ENCODE results near the gene ABHD6. TPM values are rescaled to one million over a fixed set of nuclear protein-coding genes. Genes with fewer than 3 reads are reported as not detected.
"Not testable (repeated sequence)": the region's sequence is repeated elsewhere in the genome, so short reads cannot be mapped to it uniquely, and the experiment has no call there.

The ABHD6 gene
- total and polyA plus RNA-seq, 2 donors (not counting 3 experiments of a cell fraction or from before 2014, with no cell fraction given): 5.8 to 7.5 TPM

DNA sequence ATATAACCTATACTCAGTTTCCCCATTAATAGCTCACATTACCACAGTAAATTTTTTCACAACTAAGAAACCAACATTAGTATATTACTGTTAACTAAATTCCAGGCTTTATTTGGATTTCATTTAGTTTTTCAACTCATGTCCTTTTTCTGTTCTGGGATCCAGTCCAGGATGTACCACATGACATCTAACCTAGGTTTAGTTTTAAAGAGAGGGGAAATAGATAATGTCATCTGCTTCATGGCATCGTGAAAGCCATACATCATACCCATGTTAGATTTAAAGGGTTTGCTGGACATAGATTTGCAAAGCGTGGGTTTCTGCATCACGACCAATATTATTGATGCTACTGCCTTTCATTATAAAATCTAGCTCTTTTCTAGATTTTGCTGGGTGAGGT is 35.3 kb downstream of the ABHD6 start:
- no peaks in the 10 kb centered on the region for H3K9me1 ChIP-seq (replicated peaks; ENCODE audit: control insufficient read depth, extremely low read depth, insufficient read depth, low read length)
- H2AFZ ChIP-seq (ENCODE audit: low read depth, low read length): no peak overlapping the region
- H3K27ac ChIP-seq (ENCODE audit: insufficient read depth, low read depth, low read length): peak overlapping the region; percentile 55
- no peaks in the 10 kb centered on the region for H3K79me2 ChIP-seq (ENCODE audit: control insufficient read depth, insufficient read depth, low read length)
- POLR2A ChIA-PET: no interaction called here
- peaks cover 19% of the 10 kb centered on the region for H3K4me1 ChIP-seq (ENCODE audit: control insufficient read depth, extremely low read depth, insufficient read depth, low read length)
- no peaks in the 10 kb centered on the region for H3K9me3 ChIP-seq (replicated peaks; ENCODE audit: control insufficient read depth, insufficient read depth, low read length)
- H3K9ac ChIP-seq (replicated peaks; ENCODE audit: extremely low read depth, insufficient read depth, low read length): no peak overlapping the region
- CTCF ChIA-PET: interaction anchor here (1.5 to 3.4 kb wide), 6 partner anchors 13 to 85 kb away, joined by 5 to 28 read pairs (median 8); partner anchors contain the start of genes ABHD6, HTD2 and RPP14
- no TSS peak for BruUV-seq (replicated peaks)
- H3K4me3 ChIP-seq (replicated peaks in 1 of 3; ENCODE audit: insufficient read depth in 1 of 3, low read depth in 1 of 3, low read length in 3 of 3): no peak overlapping the region
- intact Hi-C loops (cut with micrococcal nuclease) (loop anchor here (2.0 kb wide), 1 partner anchor 36 kb away; the partner anchor contains the start of gene ABHD6), dilution Hi-C loops (cut with MboI; ENCODE audit: extremely low pct_ligation_motif_present, low sequenced_read_pairs) (no loop called here)
- H4K20me1 ChIP-seq (replicated peaks; ENCODE audit: control insufficient read depth, extremely low read depth, insufficient read depth, low read length): no peaks in the 10 kb centered on the region
- FAIRE-seq (no peak), DNase-seq (ENCODE audit: low read depth, low spot score) (no peak)
- H3K36me3 ChIP-seq (ENCODE audit: control insufficient read depth in 2 of 2, extremely low read depth in 1 of 2, insufficient read depth in 2 of 2, low read length in 2 of 2): peaks cover 0 to 3% of the 10 kb centered on the region in 2 experiments
- no peak overlapping the region for H3K4me2 ChIP-seq (ENCODE audit: insufficient read depth, low read length)
- H3K27me3 ChIP-seq (ENCODE audit: control insufficient read depth in 2 of 2, insufficient read depth in 2 of 2, low read length in 2 of 2): no peaks in the 10 kb centered on the region
- TF ChIP-seq POLR2AphosphoS5 (IDR thresholded peaks at IDR 0.05; ENCODE audit: insufficient read depth, low read depth, low read length): no peak
- no peak for TF ChIP-seq EZH2 (IDR thresholded peaks at IDR 0.05; ENCODE audit: borderline replicate concordance, low read depth, low read length, severe bottlenecking)

GRCh38 chr3:58273362-58273761 is 35.8 kb downstream of the ABHD6 start:
- POLR2A ChIA-PET; H4K20me1 ChIP-seq (replicated peaks; ENCODE audit: control insufficient read depth, extremely low read depth, insufficient read depth, low read length); H3K9ac ChIP-seq (replicated peaks; ENCODE audit: extremely low read depth, insufficient read depth, low read length); H3K4me3 ChIP-seq (replicated peaks in 1 of 3; ENCODE audit: insufficient read depth in 1 of 3, low read depth in 1 of 3, low read length in 3 of 3); H3K9me3 ChIP-seq (replicated peaks; ENCODE audit: control insufficient read depth, insufficient read depth, low read length); H2AFZ ChIP-seq (ENCODE audit: low read depth, low read length); H3K4me2 ChIP-seq (ENCODE audit: insufficient read depth, low read length); H3K9me1 ChIP-seq (replicated peaks; ENCODE audit: control insufficient read depth, extremely low read depth, insufficient read depth, low read length); FAIRE-seq; H3K27me3 ChIP-seq (ENCODE audit: control insufficient read depth in 2 of 2, insufficient read depth in 2 of 2, low read length in 2 of 2); H3K79me2 ChIP-seq (ENCODE audit: control insufficient read depth, insufficient read depth, low read length); BruUV-seq (replicated peaks); H3K27ac ChIP-seq (ENCODE audit: insufficient read depth, low read depth, low read length); dilution Hi-C loops (cut with MboI; ENCODE audit: extremely low pct_ligation_motif_present, low sequenced_read_pairs); DNase-seq (ENCODE audit: low read depth, low spot score); H3K36me3 ChIP-seq (ENCODE audit: control insufficient read depth in 2 of 2, extremely low read depth in 1 of 2, insufficient read depth in 2 of 2, low read length in 2 of 2): not testable (repeated sequence)
- CTCF ChIA-PET: interaction anchor here (1.5 to 3.4 kb wide), 5 partner anchors 26 to 85 kb away, joined by 5 to 28 read pairs (median 9); partner anchors contain the start of genes ABHD6, HTD2 and RPP14
- intact Hi-C loops (cut with micrococcal nuclease): loop anchor here (2.0 kb wide), 1 partner anchor 37 kb away; the partner anchor contains the start of gene ABHD6
- peaks cover 19% of the 10 kb centered on the region for H3K4me1 ChIP-seq (ENCODE audit: control insufficient read depth, extremely low read depth, insufficient read depth, low read length)
